HepG2 (cell line): ENCODE data around the gene TEX19. TPM values are rescaled to one million over a fixed set of nuclear protein-coding genes. Genes with fewer than 3 reads are reported as not detected.

Experiments used
- CEBPG ChIP-seq: IDR thresholded peaks from 2 replicates; pipeline ENCODE4 v1.6.1; 2016
- CENPT ChIP-seq: sonication (generic); formaldehyde crosslinking; IDR thresholded peaks from 2 replicates; pipeline ENCODE4 v1.8.0; 2022; ENCODE audit warnings: low read depth, mild to moderate bottlenecking, moderate library complexity, missing genetic modification reagents
- CHD2 ChIP-seq: IDR thresholded peaks from 2 replicates; pipeline ENCODE4 v1.6.1; 2011; ENCODE audit warnings: low read depth, low read length, improper control_type of control experiment
- ELF1 ChIP-seq: sonication (generic); formaldehyde crosslinking; IDR thresholded peaks from 2 replicates; pipeline ENCODE4 v1.4.0; 2020; ENCODE audit warnings: missing genetic modification reagents
- MBNL3 ChIP-seq: fragments of 250-450 bp; sonication (Bioruptor Pico); conservative IDR thresholded peaks from 2 replicates; pipeline ENCODE4 v1.8.0; 2022; ENCODE audit warnings: mild to moderate bottlenecking, inconsistent platforms
- NBN ChIP-seq: fragments of 450-650 bp; conservative IDR thresholded peaks from 2 replicates; pipeline ENCODE4 v1.6.1; 2017
- RBM22 ChIP-seq: fragments of 200-400 bp; formaldehyde crosslinking; optimal IDR thresholded peaks from 2 replicates; pipeline ENCODE3; 2017; ENCODE audit warnings: mild to moderate bottlenecking, low read length, moderate library complexity
- SSRP1 ChIP-seq: IDR thresholded peaks from 2 replicates; pipeline ENCODE4 v1.6.1; 2016; ENCODE audit warnings: control low read depth
- TBX2 ChIP-seq: sonication (generic); formaldehyde crosslinking; IDR thresholded peaks from 2 replicates; pipeline ENCODE4 v1.5.0; 2020; ENCODE audit warnings: missing genetic modification reagents, mild to moderate bottlenecking, borderline replicate concordance
- WIZ ChIP-seq: sonication (generic); formaldehyde crosslinking; IDR thresholded peaks from 2 replicates; pipeline ENCODE4 v1.5.1; 2020; ENCODE audit warnings: mild to moderate bottlenecking, missing genetic modification reagents
- ZNF367 ChIP-seq: sonication (generic); formaldehyde crosslinking; IDR thresholded peaks from 2 replicates; pipeline ENCODE4 v1.4.0; 2020; ENCODE audit warnings: missing genetic modification reagents, borderline replicate concordance
- ZNF629 ChIP-seq: sonication (generic); formaldehyde crosslinking; conservative IDR thresholded peaks from 2 replicates; pipeline ENCODE4 v1.5.0; 2020; ENCODE audit warnings: missing genetic modification reagents
- ZNF674 ChIP-seq: sonication (generic); formaldehyde crosslinking; IDR thresholded peaks from 2 replicates; pipeline ENCODE4 v1.5.0; 2020; ENCODE audit warnings: low read depth, mild to moderate bottlenecking, missing genetic modification reagents
- ZNF687 ChIP-seq: sonication (generic); formaldehyde crosslinking; IDR thresholded peaks from 2 replicates; pipeline ENCODE4 v1.5.1; 2020; ENCODE audit warnings: mild to moderate bottlenecking, missing genetic modification reagents, moderate library complexity
- ZNF704 ChIP-seq: sonication (generic); formaldehyde crosslinking; IDR thresholded peaks from 2 replicates; pipeline ENCODE4 v1.8.1; 2023; ENCODE audit warnings: mild to moderate bottlenecking, inconsistent platforms, moderate library complexity, missing genetic modification reagents, borderline replicate concordance
- ZNF710 ChIP-seq: sonication (generic); formaldehyde crosslinking; IDR thresholded peaks from 2 replicates; pipeline ENCODE4 v1.5.0; 2020; ENCODE audit warnings: mild to moderate bottlenecking, missing genetic modification reagents, borderline replicate concordance
- ZNF737 ChIP-seq: sonication (generic); formaldehyde crosslinking; IDR thresholded peaks from 2 replicates; pipeline ENCODE4 v1.5.0; 2020; ENCODE audit warnings: missing genetic modification reagents, mild to moderate bottlenecking, borderline replicate concordance
- ZNF768 ChIP-seq: sonication (generic); formaldehyde crosslinking; IDR thresholded peaks from 2 replicates; pipeline ENCODE4 v1.4.0; 2020; ENCODE audit warnings: missing genetic modification reagents
- ZNF788 ChIP-seq: sonication (generic); formaldehyde crosslinking; IDR thresholded peaks from 2 replicates; pipeline ENCODE4 v1.5.0; 2020; ENCODE audit warnings: mild to moderate bottlenecking, missing genetic modification reagents, borderline replicate concordance
- ZNF800 ChIP-seq: sonication (generic); formaldehyde crosslinking; IDR thresholded peaks from 2 replicates; pipeline ENCODE4 v1.4.0; 2020; ENCODE audit warnings: missing genetic modification reagents
- ZNF816 ChIP-seq: sonication (generic); formaldehyde crosslinking; IDR thresholded peaks from 2 replicates; pipeline ENCODE4 v1.8.0; 2022; ENCODE audit warnings: missing genetic modification reagents, mild to moderate bottlenecking, borderline replicate concordance
- ZSCAN29 ChIP-seq: sonication (generic); formaldehyde crosslinking; conservative IDR thresholded peaks from 2 replicates; pipeline ENCODE4 v1.4.0; 2020; ENCODE audit warnings: mild to moderate bottlenecking, missing genetic modification reagents
- polyA plus RNA-seq, 8 experiments: library from polyadenylated mRNA; depleted of rRNA in 3 of 8; stranded (reverse) in 7 of 8; unstranded in 1 of 8; fragments of >200 nt; fragmentation: Illumina TruSeq in 4 of 8; extraction: Trizol in 4 of 8; gene quantifications; 2 replicates each; pipeline versions ENCODE4 v1.2.1 to v1.2.3, GENCODE V29; 2011 to 2016; ENCODE audit warnings: low read depth in 4 of 8, missing spikeins in 1 of 8, mixed read lengths in 1 of 8; ENCODE audit not compliant: insufficient read depth in 1 of 8
- total RNA-seq, 5 experiments: library from RNA; depleted of rRNA; stranded (reverse); fragments of >200 nt; fragmentation: Illumina TruSeq; extraction: Trizol; gene quantifications; 2 replicates each; pipeline ENCODE4 v1.2.3, GENCODE V29; 2016; ENCODE audit warnings: low read depth in 1 of 5

TEX19 gene
- total and polyA plus RNA-seq, 2 of the 13 experiments (the other 11 are each of a cell fraction or from before 2014, with no cell fraction given): 1.3 to 6.0 TPM

GRCh38 chr17:82354804-82355308 lies 4.2 kb upstream of the TEX19 start (continued):
- peak; percentile 57 for TF ChIP-seq ZNF687
- no peak for TF ChIP-seq ZNF674 (CRISPR knock-in tag)
- no peak for TF ChIP-seq RBM22
- TF ChIP-seq TBX2 (CRISPR knock-in tag): no peak
- no peak for TF ChIP-seq ZNF704 (CRISPR knock-in tag)
- TF ChIP-seq ELF1 (CRISPR knock-in tag): no peak
- TF ChIP-seq NBN: no peak
- TF ChIP-seq ZNF768 (CRISPR knock-in tag): peak; percentile 71; the same call in 1 of the 2 replicates
- TF ChIP-seq ZNF629 (CRISPR knock-in tag): no peak
- TF ChIP-seq ZNF800 (CRISPR knock-in tag): no peak
- TF ChIP-seq CEBPG (CRISPR knock-in tag): no peak
- TF ChIP-seq SSRP1 (CRISPR knock-in tag): no peak
- 0 out of 2 replicates have a peak, but pooled peaks have one; percentile 24 for TF ChIP-seq WIZ
- no peak for TF ChIP-seq ZNF737
- TF ChIP-seq CENPT (CRISPR knock-in tag): no peak
- TF ChIP-seq ZNF710: no peak
- TF ChIP-seq ZSCAN29 (CRISPR knock-in tag): no peak
- no peak for TF ChIP-seq CHD2
- no peak for TF ChIP-seq ZNF788 (CRISPR knock-in tag)
- TF ChIP-seq ZNF367 (CRISPR knock-in tag): no peak
- TF ChIP-seq ZNF816 (CRISPR knock-in tag): no peak
- TF ChIP-seq MBNL3 (CRISPR knock-in tag): no peak
